Natural killer cell (primary cell): ENCODE measurements around the gene GNG8. TPM values are rescaled to one million over a fixed set of nuclear protein-coding genes. Genes with fewer than 3 reads are reported as not detected.

Experiments used
- ATAC-seq, 3 donors: fragments of 150-1000 bp in 2 of 3; fragments of 200-7000 bp in 1 of 3; cut with Tn5 transposase; 1 replicate in 1 of 3; 2 replicates in 2 of 3; pipeline ENCODE4 v1.10.0; 2021; ENCODE audit warnings: mild to moderate bottlenecking in 2 of 3, moderate library complexity in 2 of 3
- DNase-seq, 2 donors: peaks; one replicate each; pipeline versions ENCODE4 v3.0.0 to v3.0.0-alpha.2; 2013 to 2021; ENCODE audit warnings: mixed read lengths in 1 of 2
- H3K27ac ChIP-seq: one replicate; pipeline ENCODE4 v1.5.1; 2013; ENCODE audit warnings: mild to moderate bottlenecking, low read length
- H3K27me3 ChIP-seq: one replicate; pipeline ENCODE4 v1.6.1; 2013; ENCODE audit warnings: low read length; ENCODE audit not compliant: control insufficient read depth, insufficient read depth
- H3K36me3 ChIP-seq: one replicate; pipeline ENCODE4 v1.6.1; 2013; ENCODE audit warnings: low read length; ENCODE audit not compliant: control insufficient read depth, insufficient read depth
- H3K4me1 ChIP-seq: one replicate; pipeline ENCODE4 v1.6.1; 2013; ENCODE audit warnings: low read length; ENCODE audit not compliant: control insufficient read depth, insufficient read depth
- H3K4me3 ChIP-seq: one replicate; pipeline ENCODE4 v1.5.1; 2013; ENCODE audit warnings: low read length
- H3K9me3 ChIP-seq: one replicate; pipeline ENCODE4 v1.6.1; 2013; ENCODE audit warnings: low read length; ENCODE audit not compliant: control insufficient read depth, insufficient read depth
- H3K27ac Mint-ChIP-seq, 2 donors: one replicate each; pipeline ENCODE4 v1.8.0; 2022; ENCODE audit warnings: mild to moderate bottlenecking in 2 of 2, mixed read lengths in 2 of 2, moderate library complexity in 1 of 2
- H3K27me3 Mint-ChIP-seq, 2 donors: one replicate each; pipeline ENCODE4 v1.8.0; 2022; ENCODE audit warnings: low read depth in 2 of 2, mixed read lengths in 2 of 2
- H3K36me3 Mint-ChIP-seq: one replicate; pipeline ENCODE4 v1.8.0; 2022; ENCODE audit warnings: mixed read lengths
- H3K4me1 Mint-ChIP-seq, 2 donors: one replicate each; pipeline ENCODE4 v1.8.0; 2022; ENCODE audit warnings: mixed read lengths in 2 of 2
- H3K4me3 Mint-ChIP-seq: one replicate; pipeline ENCODE4 v1.8.0; 2022; ENCODE audit warnings: mild to moderate bottlenecking, moderate library complexity, mixed read lengths
- H3K9me3 Mint-ChIP-seq, 2 donors: one replicate each; pipeline ENCODE4 v1.8.0; 2022; ENCODE audit warnings: mixed read lengths in 2 of 2
- WGBS: methylation state at CpG from one replicate; pipeline ENCODE4 v1.1.7; 2013; ENCODE audit warnings: missing lambda C conversion rate; ENCODE audit not compliant: insufficient coverage; 5-methylcytosine and 5-hydroxymethylcytosine counted together
- intact Hi-C: fragments of 100-400 bp; cut with micrococcal nuclease; formaldehyde crosslinking; loops from one replicate; pipeline ENCODE4 v1.14.2; 2022
- total RNA-seq, 4 donors: library from RNA; stranded (reverse); fragments of 120-200 nt in 1 of 4; gene quantifications; one replicate each; pipeline versions ENCODE4 v1.2.3 to v1.2.4, GENCODE V29; 2013 to 2022
- TF ChIP-seq, protein P1 (sequence below): fragments of 200-600 bp; IDR thresholded peaks from one replicate; pipeline ENCODE4 v1.8.0; 2022; ENCODE audit warnings: antibody characterized with exemption

The GNG8 gene
- total RNA-seq, 3 donors from 2014 or later (not counting 1 experiment from before 2014, with no cell fraction given), result not detected

DNA sequence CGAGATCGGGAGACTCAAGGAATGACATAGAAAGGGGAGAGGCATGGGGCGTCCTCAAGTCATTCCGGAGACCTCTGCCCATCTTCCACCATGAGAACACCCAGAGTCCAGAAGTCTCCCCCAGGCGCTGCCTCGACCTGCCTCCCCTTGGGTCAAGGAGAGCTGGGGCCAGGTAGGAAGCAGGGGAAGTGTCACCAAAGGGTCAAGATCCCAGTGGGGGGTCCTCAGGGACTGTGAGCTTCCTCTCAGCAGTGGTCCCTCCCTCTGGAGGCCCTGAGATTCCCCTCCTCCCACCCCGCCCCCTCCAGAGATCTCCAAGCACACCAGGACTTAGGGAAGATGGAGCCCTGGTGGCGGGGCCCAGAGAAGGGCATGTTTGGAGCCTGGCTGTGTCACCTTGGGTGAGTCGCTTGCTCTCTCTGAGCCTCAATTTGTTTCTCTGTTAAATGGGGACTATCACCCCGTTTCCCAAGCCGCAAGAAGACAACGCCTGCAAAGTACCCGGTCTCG lies 24.1 kb upstream of the GNG8 start:
- H3K27me3 Mint-ChIP-seq, result peaks cover 17 to 26% of the 10 kb centered on the region in 2 donors
- DNase-seq (peak in 1 of 2 donors; percentile 37), ATAC-seq (no peak)
- H3K4me1 Mint-ChIP-seq, result peaks cover 16 to 32% of the 10 kb centered on the region in 2 donors
- no peaks in the 10 kb centered on the region for H3K9me3 Mint-ChIP-seq
- Histone ChIP-seq H3K4me1 (peaks cover 29% of the 10 kb centered on the region), H3K36me3 (no peaks in the 10 kb centered on the region), H3K27ac (no peak overlapping the region), H3K4me3 (peak overlapping the region; percentile 28), H3K9me3 (no peaks in the 10 kb centered on the region), H3K27me3 (peaks cover 28% of the 10 kb centered on the region)
- WGBS, result 10% methylated on average over 14 of the region's 14 CpGs
- peak overlapping the region; percentile 70 for H3K4me3 Mint-ChIP-seq
- H3K27ac Mint-ChIP-seq, result peak overlapping the region in 1 of 2 donors; percentile 88
- intact Hi-C loops, result no loop called here
- no peaks in the 10 kb centered on the region for H3K36me3 Mint-ChIP-seq
- TF ChIP-seq, protein P1, sequence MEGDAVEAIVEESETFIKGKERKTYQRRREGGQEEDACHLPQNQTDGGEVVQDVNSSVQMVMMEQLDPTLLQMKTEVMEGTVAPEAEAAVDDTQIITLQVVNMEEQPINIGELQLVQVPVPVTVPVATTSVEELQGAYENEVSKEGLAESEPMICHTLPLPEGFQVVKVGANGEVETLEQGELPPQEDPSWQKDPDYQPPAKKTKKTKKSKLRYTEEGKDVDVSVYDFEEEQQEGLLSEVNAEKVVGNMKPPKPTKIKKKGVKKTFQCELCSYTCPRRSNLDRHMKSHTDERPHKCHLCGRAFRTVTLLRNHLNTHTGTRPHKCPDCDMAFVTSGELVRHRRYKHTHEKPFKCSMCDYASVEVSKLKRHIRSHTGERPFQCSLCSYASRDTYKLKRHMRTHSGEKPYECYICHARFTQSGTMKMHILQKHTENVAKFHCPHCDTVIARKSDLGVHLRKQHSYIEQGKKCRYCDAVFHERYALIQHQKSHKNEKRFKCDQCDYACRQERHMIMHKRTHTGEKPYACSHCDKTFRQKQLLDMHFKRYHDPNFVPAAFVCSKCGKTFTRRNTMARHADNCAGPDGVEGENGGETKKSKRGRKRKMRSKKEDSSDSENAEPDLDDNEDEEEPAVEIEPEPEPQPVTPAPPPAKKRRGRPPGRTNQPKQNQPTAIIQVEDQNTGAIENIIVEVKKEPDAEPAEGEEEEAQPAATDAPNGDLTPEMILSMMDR, result no peak

- 4% methylated on average over 21 of the region's 28 CpGs for WGBS
- Histone ChIP-seq H3K27ac (no peak overlapping the region), H3K9me3 (no peaks in the 10 kb centered on the region), H3K4me1 (peaks cover 29% of the 10 kb centered on the region), H3K36me3 (no peaks in the 10 kb centered on the region), H3K4me3 (no peak overlapping the region), H3K27me3 (peaks cover 28% of the 10 kb centered on the region)
- DNase-seq (peak in 1 of 2 donors; percentile 35), ATAC-seq (no peak)
- Mint-ChIP-seq H3K36me3 (no peaks in the 10 kb centered on the region), H3K27me3 (peaks cover 17 to 30% of the 10 kb centered on the region in 2 donors), H3K27ac (peak overlapping the region in 1 of 2 donors; percentile 88), H3K4me3 (peak overlapping the region; percentile 70), H3K9me3 (no peaks in the 10 kb centered on the region), H3K4me1 (peaks cover 16 to 32% of the 10 kb centered on the region in 2 donors)
- intact Hi-C loops, result no loop called here
- TF ChIP-seq, protein P1, result no peak
Observed at GRCh38 chr19:46659151-46660007, 23.4 kb upstream of the GNG8 start.

- Mint-ChIP-seq H3K27me3 (peaks cover 35 to 38% of the 10 kb centered on the region in 2 donors), H3K9me3 (no peaks in the 10 kb centered on the region), H3K4me1 (peaks cover 8 to 23% of the 10 kb centered on the region in 2 donors), H3K4me3 (no peak overlapping the region), H3K27ac (no peak overlapping the region), H3K36me3 (no peaks in the 10 kb centered on the region)
- ATAC-seq (no peak), DNase-seq (no peak)
- Histone ChIP-seq H3K27ac (no peak overlapping the region), H3K9me3 (no peaks in the 10 kb centered on the region), H3K4me3 (no peak overlapping the region), H3K4me1 (peaks cover 21% of the 10 kb centered on the region), H3K36me3 (no peaks in the 10 kb centered on the region), H3K27me3 (peaks cover 28% of the 10 kb centered on the region)
- WGBS, result 92% methylated on average over 4 of the region's 5 CpGs
- TF ChIP-seq, protein P1, result no peak
- intact Hi-C loops, result no loop called here
Observed at GRCh38 chr19:46656541-46656940, 20.5 kb upstream of the GNG8 start.
